ENCODE measurements around the gene TPK1.

TPK1 gene

GRCh38 chr7:144528536-144529045 is 307.3 kb downstream of the TPK1 start:
- Histone ChIP-seq H3K27ac (ENCODE audit: poor library complexity, severe bottlenecking) (no peak overlapping the region), H3K27me3 (ENCODE audit: insufficient read depth, poor library complexity, severe bottlenecking) (no peaks in the 10 kb centered on the region), H3K9me3 (ENCODE audit: severe bottlenecking) (no peaks in the 10 kb centered on the region), H3K4me3 (ENCODE audit: severe bottlenecking) (no peak overlapping the region), H3K4me1 (ENCODE audit: insufficient read depth, poor library complexity, severe bottlenecking) (no peaks in the 10 kb centered on the region), H3K36me3 (ENCODE audit: low read depth) (no peaks in the 10 kb centered on the region)
- TF ChIP-seq CTCF (IDR thresholded peaks at IDR 0.05; ENCODE audit: poor library complexity, severe bottlenecking) = no peak
- no peak for ATAC-seq (ENCODE audit: low read depth)
- DNase-seq (ENCODE audit: low spot score) = no peak

GRCh38 chr7:144527051-144527471 is 308.8 kb downstream of the TPK1 start:
- no peak for TF ChIP-seq CTCF (IDR thresholded peaks at IDR 0.05; ENCODE audit: poor library complexity, severe bottlenecking)
- Histone ChIP-seq H3K9me3 (ENCODE audit: severe bottlenecking) (no peaks in the 10 kb centered on the region), H3K4me3 (ENCODE audit: severe bottlenecking) (no peak overlapping the region), H3K36me3 (ENCODE audit: low read depth) (no peaks in the 10 kb centered on the region), H3K4me1 (ENCODE audit: insufficient read depth, poor library complexity, severe bottlenecking) (no peaks in the 10 kb centered on the region), H3K27ac (ENCODE audit: poor library complexity, severe bottlenecking) (no peak overlapping the region), H3K27me3 (ENCODE audit: insufficient read depth, poor library complexity, severe bottlenecking) (no peaks in the 10 kb centered on the region)
- ATAC-seq (ENCODE audit: low read depth) (no peak), DNase-seq (ENCODE audit: low spot score) (no peak)

GRCh38 chr7:144525956-144526355 is 309.9 kb downstream of the TPK1 start:
- Histone ChIP-seq H3K4me1 (ENCODE audit: insufficient read depth, poor library complexity, severe bottlenecking) (no peaks in the 10 kb centered on the region), H3K9me3 (ENCODE audit: severe bottlenecking) (no peaks in the 10 kb centered on the region), H3K4me3 (ENCODE audit: severe bottlenecking) (no peak overlapping the region), H3K27me3 (ENCODE audit: insufficient read depth, poor library complexity, severe bottlenecking) (no peaks in the 10 kb centered on the region), H3K36me3 (ENCODE audit: low read depth) (no peaks in the 10 kb centered on the region), H3K27ac (ENCODE audit: poor library complexity, severe bottlenecking) (no peak overlapping the region)
- ATAC-seq (ENCODE audit: low read depth) (no peak), DNase-seq (ENCODE audit: low spot score) (no peak)
- no peak for TF ChIP-seq CTCF (IDR thresholded peaks at IDR 0.05; ENCODE audit: poor library complexity, severe bottlenecking)

DNA sequence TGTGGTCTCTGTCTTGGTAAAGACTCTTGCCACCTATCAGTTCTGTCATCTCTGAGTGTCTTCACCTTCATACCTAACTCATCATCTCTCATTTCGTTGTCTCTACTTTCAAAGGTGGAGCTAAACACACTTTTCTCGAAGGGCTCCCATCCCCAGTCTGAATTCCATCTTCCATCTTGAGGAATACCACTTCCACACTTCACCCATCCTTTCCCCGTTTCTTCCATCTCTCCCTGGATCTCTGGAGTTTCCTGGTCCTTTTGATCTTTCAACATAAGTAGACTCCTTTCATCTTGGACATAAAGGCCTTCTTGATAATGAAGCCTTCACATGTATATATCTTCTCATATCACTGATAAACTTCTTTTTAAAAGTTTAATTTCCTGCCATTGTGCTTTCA is 311.6 kb downstream of the TPK1 start:
- Histone ChIP-seq H3K27ac (ENCODE audit: poor library complexity, severe bottlenecking) (no peak overlapping the region), H3K36me3 (ENCODE audit: low read depth) (no peaks in the 10 kb centered on the region), H3K27me3 (ENCODE audit: insufficient read depth, poor library complexity, severe bottlenecking) (no peaks in the 10 kb centered on the region), H3K9me3 (ENCODE audit: severe bottlenecking) (no peaks in the 10 kb centered on the region), H3K4me3 (ENCODE audit: severe bottlenecking) (no peak overlapping the region), H3K4me1 (ENCODE audit: insufficient read depth, poor library complexity, severe bottlenecking) (no peaks in the 10 kb centered on the region)
- no peak for DNase-seq (ENCODE audit: low spot score)
- ATAC-seq (ENCODE audit: low read depth) = no peak
- no peak for TF ChIP-seq CTCF (IDR thresholded peaks at IDR 0.05; ENCODE audit: poor library complexity, severe bottlenecking)

- no peak for DNase-seq (ENCODE audit: low spot score)
- Histone ChIP-seq H3K4me3 (ENCODE audit: severe bottlenecking) (no peak overlapping the region), H3K4me1 (ENCODE audit: insufficient read depth, poor library complexity, severe bottlenecking) (no peaks in the 10 kb centered on the region), H3K27me3 (ENCODE audit: insufficient read depth, poor library complexity, severe bottlenecking) (no peaks in the 10 kb centered on the region), H3K27ac (ENCODE audit: poor library complexity, severe bottlenecking) (no peak overlapping the region), H3K36me3 (ENCODE audit: low read depth) (no peaks in the 10 kb centered on the region), H3K9me3 (ENCODE audit: severe bottlenecking) (no peaks in the 10 kb centered on the region)
- no peak for ATAC-seq (ENCODE audit: low read depth)
- no peak for TF ChIP-seq CTCF (IDR thresholded peaks at IDR 0.05; ENCODE audit: poor library complexity, severe bottlenecking)
Observed at GRCh38 chr7:144523621-144524020, 312.2 kb downstream of the TPK1 start.
